ENCODE data around the gene CNOT6.

The CNOT6 gene

DNA sequence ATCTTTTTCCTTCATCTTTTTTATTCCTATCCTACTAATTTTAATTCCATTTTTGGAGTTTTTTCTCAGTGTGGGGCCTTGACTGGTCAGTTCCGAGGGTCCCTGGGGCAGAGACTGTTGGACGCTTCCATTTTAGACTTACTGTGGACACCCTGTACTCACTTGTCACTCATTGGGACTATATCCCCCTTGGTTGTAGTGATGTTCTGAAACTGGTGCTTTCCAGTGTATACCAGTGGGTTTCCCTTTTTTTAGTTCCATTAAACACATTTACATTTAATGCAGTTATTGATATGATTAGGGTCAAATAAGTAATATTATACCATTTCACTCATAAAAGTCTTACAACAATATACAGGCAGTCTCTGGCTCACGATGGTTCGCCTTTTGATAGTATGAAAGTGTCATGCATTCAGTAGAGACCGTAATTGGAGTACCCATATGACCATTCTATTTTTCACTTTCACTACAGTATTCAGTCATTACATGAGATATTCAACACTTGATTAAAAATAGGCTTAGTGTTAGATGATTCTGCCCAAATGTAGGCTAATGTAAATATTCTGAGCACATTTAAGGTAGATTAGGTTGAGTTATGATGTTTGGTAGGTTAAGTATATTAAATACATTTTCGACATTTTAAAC is 46.0 kb downstream of the CNOT6 start:
- Mint-ChIP-seq H3K36me3 (ENCODE audit: low read depth) (peaks cover 67% of the 10 kb centered on the region), H3K4me1 (ENCODE audit: low read depth) (peaks cover 5% of the 10 kb centered on the region), H3K27ac (no peak overlapping the region), H3K27me3 (no peaks in the 10 kb centered on the region), H3K9me3 (no peaks in the 10 kb centered on the region), H3K4me3 (no peak overlapping the region)
- intact Hi-C loops (cut with micrococcal nuclease) = no loop called here

- Mint-ChIP-seq H3K27me3 (no peaks in the 10 kb centered on the region), H3K4me1 (ENCODE audit: low read depth) (peaks cover 11% of the 10 kb centered on the region), H3K9me3 (no peaks in the 10 kb centered on the region), H3K27ac (no peak overlapping the region), H3K4me3 (no peak overlapping the region), H3K36me3 (ENCODE audit: low read depth) (peaks cover 68% of the 10 kb centered on the region)
- intact Hi-C loops (cut with micrococcal nuclease) = no loop called here
Observed at GRCh38 chr5:180541710-180542109, 47.5 kb downstream of the CNOT6 start.

GRCh38 chr5:180545248-180545647 is 51.1 kb downstream of the CNOT6 start:
- Mint-ChIP-seq H3K27me3 (no peaks in the 10 kb centered on the region), H3K4me1 (ENCODE audit: low read depth) (peaks cover 5% of the 10 kb centered on the region), H3K4me3 (no peak overlapping the region), H3K9me3 (no peaks in the 10 kb centered on the region), H3K27ac (no peak overlapping the region), H3K36me3 (ENCODE audit: low read depth) (peaks cover 60% of the 10 kb centered on the region)
- intact Hi-C loops (cut with micrococcal nuclease) = no loop called here

- no peaks in the 10 kb centered on the region for H3K27me3 Mint-ChIP-seq
- H3K4me1 Mint-ChIP-seq (ENCODE audit: low read depth) = peaks cover 5% of the 10 kb centered on the region
- H3K4me3 Mint-ChIP-seq = no peak overlapping the region
- H3K27ac Mint-ChIP-seq = no peak overlapping the region
- intact Hi-C loops (cut with micrococcal nuclease) = no loop called here
- no peaks in the 10 kb centered on the region for H3K9me3 Mint-ChIP-seq
- peaks cover 72% of the 10 kb centered on the region for H3K36me3 Mint-ChIP-seq (ENCODE audit: low read depth)
Observed at GRCh38 chr5:180548563-180548962, 54.4 kb downstream of the CNOT6 start.

- Mint-ChIP-seq H3K27ac (no peak overlapping the region), H3K27me3 (no peaks in the 10 kb centered on the region), H3K4me1 (ENCODE audit: low read depth) (no peaks in the 10 kb centered on the region), H3K9me3 (no peaks in the 10 kb centered on the region), H3K4me3 (no peak overlapping the region), H3K36me3 (ENCODE audit: low read depth) (peaks cover 77% of the 10 kb centered on the region)
- intact Hi-C loops (cut with micrococcal nuclease) = no loop called here
Observed at GRCh38 chr5:180553530-180553929, 59.4 kb downstream of the CNOT6 start.

DNA sequence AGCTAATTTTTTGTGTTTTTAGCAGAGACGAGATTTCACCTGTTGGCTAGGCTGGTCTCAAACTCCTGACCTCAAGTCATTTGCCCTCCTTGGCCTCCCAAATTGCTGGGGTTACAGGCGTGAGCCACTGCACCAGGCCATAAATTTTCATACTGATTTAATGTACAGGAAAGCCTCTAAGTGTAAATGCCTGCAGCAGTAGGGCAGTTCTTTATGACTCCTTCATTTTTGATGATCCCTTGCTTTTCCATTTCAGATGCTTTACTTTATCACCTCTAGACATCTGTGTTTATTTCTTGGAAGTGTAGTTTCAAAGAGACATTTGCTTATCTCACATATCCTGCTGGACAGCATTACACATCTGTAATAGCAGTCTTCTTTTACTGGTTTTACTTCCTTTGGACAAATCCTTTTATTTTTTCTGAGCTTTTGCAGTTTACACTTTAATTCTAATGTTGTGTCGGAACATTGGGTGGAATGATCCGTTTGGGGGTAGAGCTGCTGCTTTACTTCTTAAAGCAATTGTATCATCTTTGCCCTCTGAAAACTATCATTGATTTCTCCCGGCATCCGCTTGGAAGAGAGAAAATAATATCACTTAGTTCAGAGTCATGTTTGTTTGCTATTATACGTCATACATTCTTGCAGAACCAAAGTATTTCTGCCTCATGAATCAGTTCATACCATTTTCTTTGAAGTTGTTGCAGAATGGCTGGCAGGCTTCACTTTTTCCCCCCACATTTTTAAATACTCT is 61.2 kb downstream of the CNOT6 start:
- Mint-ChIP-seq H3K27me3 (no peaks in the 10 kb centered on the region), H3K4me1 (ENCODE audit: low read depth) (no peaks in the 10 kb centered on the region), H3K9me3 (no peaks in the 10 kb centered on the region), H3K27ac (no peak overlapping the region), H3K36me3 (ENCODE audit: low read depth) (peaks cover 86% of the 10 kb centered on the region), H3K4me3 (no peak overlapping the region)
- intact Hi-C loops (cut with micrococcal nuclease) = no loop called here

DNA sequence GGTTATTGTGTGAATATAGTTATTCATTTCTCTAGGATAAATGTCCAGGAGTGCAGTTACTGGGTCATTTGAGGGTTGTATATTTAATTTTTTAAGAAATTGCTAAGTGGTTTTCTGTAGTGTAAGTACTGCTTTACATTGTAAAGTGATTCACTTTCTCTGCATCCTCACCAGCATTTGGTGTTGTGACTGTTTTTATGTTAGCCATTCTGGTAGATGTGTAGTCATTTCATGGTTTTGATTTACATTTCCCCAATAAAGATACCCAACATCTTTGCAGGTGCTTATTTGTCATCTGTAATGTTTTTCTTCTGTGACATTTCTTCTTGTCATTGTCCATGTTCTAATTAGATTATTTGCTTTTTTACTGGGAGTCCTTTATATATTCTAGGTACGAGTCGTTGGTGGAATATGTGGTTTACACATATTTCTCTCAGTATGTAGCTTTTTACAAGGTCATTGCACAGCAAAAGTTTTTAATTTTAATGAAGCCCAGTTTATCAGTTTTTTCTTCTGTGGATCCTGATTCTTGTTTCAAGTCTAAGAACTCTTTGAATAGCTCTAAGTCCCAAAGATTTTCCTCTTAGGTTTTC is 63.1 kb downstream of the CNOT6 start:
- Mint-ChIP-seq H3K36me3 (ENCODE audit: low read depth) (peaks cover 86% of the 10 kb centered on the region), H3K9me3 (no peaks in the 10 kb centered on the region), H3K4me1 (ENCODE audit: low read depth) (no peaks in the 10 kb centered on the region), H3K27ac (no peak overlapping the region), H3K4me3 (no peak overlapping the region), H3K27me3 (no peaks in the 10 kb centered on the region)
- intact Hi-C loops (cut with micrococcal nuclease) = no loop called here

GRCh38 chr5:180558232-180558631 is 64.1 kb downstream of the CNOT6 start:
- no peaks in the 10 kb centered on the region for H3K27me3 Mint-ChIP-seq
- H3K4me1 Mint-ChIP-seq (ENCODE audit: low read depth) = no peaks in the 10 kb centered on the region
- H3K4me3 Mint-ChIP-seq = no peak overlapping the region
- H3K36me3 Mint-ChIP-seq (ENCODE audit: low read depth) = peaks cover 85% of the 10 kb centered on the region
- H3K9me3 Mint-ChIP-seq = no peaks in the 10 kb centered on the region
- no peak overlapping the region for H3K27ac Mint-ChIP-seq
- intact Hi-C loops (cut with micrococcal nuclease) = no loop called here

GRCh38 chr5:180563994-180564393 is 69.8 kb downstream of the CNOT6 start:
- Mint-ChIP-seq H3K27me3 (no peaks in the 10 kb centered on the region), H3K4me3 (no peak overlapping the region), H3K36me3 (ENCODE audit: low read depth) (peaks cover 97% of the 10 kb centered on the region), H3K9me3 (no peaks in the 10 kb centered on the region), H3K4me1 (ENCODE audit: low read depth) (no peaks in the 10 kb centered on the region), H3K27ac (no peak overlapping the region)
- intact Hi-C loops (cut with micrococcal nuclease) = no loop called here

GRCh38 chr5:180568914-180569313 is 74.7 kb downstream of the CNOT6 start:
- Mint-ChIP-seq H3K4me1 (ENCODE audit: low read depth) (no peaks in the 10 kb centered on the region), H3K9me3 (no peaks in the 10 kb centered on the region), H3K36me3 (ENCODE audit: low read depth) (peaks cover 89% of the 10 kb centered on the region), H3K27me3 (no peaks in the 10 kb centered on the region), H3K27ac (no peak overlapping the region), H3K4me3 (no peak overlapping the region)
- intact Hi-C loops (cut with micrococcal nuclease) = no loop called here

- no peaks in the 10 kb centered on the region for H3K4me1 Mint-ChIP-seq (ENCODE audit: low read depth)
- H3K36me3 Mint-ChIP-seq (ENCODE audit: low read depth) = peaks cover 71% of the 10 kb centered on the region
- no peaks in the 10 kb centered on the region for H3K27me3 Mint-ChIP-seq
- intact Hi-C loops (cut with micrococcal nuclease) = no loop called here
- H3K27ac Mint-ChIP-seq = no peak overlapping the region
- no peaks in the 10 kb centered on the region for H3K9me3 Mint-ChIP-seq
- H3K4me3 Mint-ChIP-seq = no peak overlapping the region
Observed at GRCh38 chr5:180575571-180575970, 81.4 kb downstream of the CNOT6 start.

DNA sequence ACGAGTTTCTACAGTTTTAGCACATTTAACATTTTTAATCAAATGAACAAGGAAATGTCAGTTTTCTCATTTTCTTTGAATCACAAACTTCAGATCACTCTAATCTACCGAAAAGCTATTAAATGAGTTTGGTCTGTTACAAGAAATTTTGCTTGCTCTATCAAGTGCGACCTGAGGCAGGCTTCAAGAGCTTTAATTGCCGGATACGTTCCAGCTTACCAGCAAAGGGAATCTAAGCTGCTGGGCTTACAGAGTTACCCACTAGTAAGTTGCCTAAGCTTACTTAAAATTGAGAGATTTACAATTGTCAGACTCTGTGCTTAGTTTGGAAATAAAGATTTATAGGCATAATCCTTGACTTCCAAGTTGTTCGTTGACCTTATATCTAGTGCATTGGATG is 86.5 kb downstream of the CNOT6 start:
- Mint-ChIP-seq H3K27ac (no peak overlapping the region), H3K27me3 (peaks cover 16% of the 10 kb centered on the region), H3K4me1 (ENCODE audit: low read depth) (no peaks in the 10 kb centered on the region), H3K9me3 (no peaks in the 10 kb centered on the region), H3K36me3 (ENCODE audit: low read depth) (peaks cover 28% of the 10 kb centered on the region), H3K4me3 (no peak overlapping the region)
- intact Hi-C loops (cut with micrococcal nuclease) = no loop called here

DNA sequence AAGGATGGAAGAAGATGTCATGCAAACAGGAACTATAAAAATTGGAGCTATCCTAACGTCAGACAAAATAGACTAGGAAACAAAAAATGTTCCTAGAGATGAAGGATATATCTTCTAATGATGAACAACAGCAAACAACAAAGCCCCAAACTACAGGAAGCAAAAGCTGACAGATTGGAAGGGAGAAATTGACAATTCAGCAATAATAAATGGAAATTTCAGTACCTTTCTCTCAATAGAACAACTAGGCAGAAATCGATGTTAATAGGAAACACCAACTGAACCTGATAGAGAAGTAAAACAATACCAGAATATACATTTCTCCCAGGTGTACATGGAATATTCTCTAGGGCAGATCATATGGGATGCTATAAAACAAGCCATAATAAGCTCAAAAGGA is 89.6 kb downstream of the CNOT6 start:
- intact Hi-C loops (cut with micrococcal nuclease) = no loop called here
- H3K4me1 Mint-ChIP-seq (ENCODE audit: low read depth) = peaks cover 10% of the 10 kb centered on the region
- H3K9me3 Mint-ChIP-seq = no peaks in the 10 kb centered on the region
- H3K4me3 Mint-ChIP-seq = no peak overlapping the region
- H3K27ac Mint-ChIP-seq = no peak overlapping the region
- peaks cover 30% of the 10 kb centered on the region for H3K27me3 Mint-ChIP-seq
- H3K36me3 Mint-ChIP-seq (ENCODE audit: low read depth) = peaks cover 1% of the 10 kb centered on the region

DNA sequence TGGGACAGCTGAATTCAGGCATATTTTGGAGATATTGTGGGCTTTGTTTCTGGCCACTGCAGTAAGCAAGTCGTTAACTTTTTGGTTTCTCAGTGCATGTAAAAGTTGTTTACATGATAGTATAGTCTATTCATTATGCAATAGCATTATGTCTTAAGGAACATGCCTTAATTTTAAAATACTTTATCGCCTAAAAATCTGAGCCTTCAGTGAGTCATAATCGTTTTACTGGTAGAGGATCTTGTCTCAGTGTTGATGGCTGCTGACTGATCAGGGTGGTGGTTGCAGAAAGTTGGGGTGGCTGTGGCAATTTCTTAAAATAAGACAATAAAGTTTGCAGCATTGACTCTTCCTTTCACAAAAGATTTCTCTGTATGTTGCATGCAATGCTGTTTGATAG is 92.0 kb downstream of the CNOT6 start:
- intact Hi-C loops (cut with micrococcal nuclease) = no loop called here
- no peak overlapping the region for H3K4me3 Mint-ChIP-seq
- peaks cover 16% of the 10 kb centered on the region for H3K4me1 Mint-ChIP-seq (ENCODE audit: low read depth)
- no peaks in the 10 kb centered on the region for H3K9me3 Mint-ChIP-seq
- peaks cover 53% of the 10 kb centered on the region for H3K27me3 Mint-ChIP-seq
- H3K27ac Mint-ChIP-seq = no peak overlapping the region
- no peaks in the 10 kb centered on the region for H3K36me3 Mint-ChIP-seq (ENCODE audit: low read depth)
